GM12874 (cell line): ENCODE measurements around the gene SNRPB2.

ENCODE experiments used
- CTCF ChIP-seq: IDR thresholded peaks from 2 replicates; pipeline ENCODE4 v1.5.1; 2011; ENCODE audit warnings: low read depth, mild to moderate bottlenecking, control low read depth, low read length, moderate library complexity; ENCODE audit not compliant: insufficient read depth

Gene SNRPB2

GRCh38 chr20:16710781-16711180, 19.0 kb upstream of the SNRPB2 start:
- no peak for TF ChIP-seq CTCF

GRCh38 chr20:16711661-16712258, 18.1 kb upstream of the SNRPB2 start:
- no peak for TF ChIP-seq CTCF

DNA sequence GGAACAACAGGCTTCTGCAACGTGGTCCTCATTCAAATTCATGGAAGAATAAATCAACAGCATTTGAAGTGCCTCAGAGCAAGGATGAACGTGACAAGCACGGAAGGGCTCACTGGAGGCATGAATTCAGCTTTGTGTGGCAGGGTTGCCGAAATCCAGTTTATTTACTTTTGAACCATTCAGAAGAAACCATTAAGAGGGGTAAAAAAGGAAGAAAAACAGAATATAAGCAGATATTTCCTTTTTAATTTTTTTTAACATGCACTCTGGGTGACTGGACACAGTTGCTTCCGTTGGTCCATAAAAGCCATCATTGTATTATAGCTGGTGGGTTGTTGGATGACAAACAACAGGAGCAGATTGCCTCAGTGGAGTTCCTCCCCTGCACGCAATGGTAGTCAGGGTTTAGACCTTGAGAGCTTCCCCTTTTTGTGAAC, 17.3 kb upstream of the SNRPB2 start:
- TF ChIP-seq CTCF: no peak

DNA sequence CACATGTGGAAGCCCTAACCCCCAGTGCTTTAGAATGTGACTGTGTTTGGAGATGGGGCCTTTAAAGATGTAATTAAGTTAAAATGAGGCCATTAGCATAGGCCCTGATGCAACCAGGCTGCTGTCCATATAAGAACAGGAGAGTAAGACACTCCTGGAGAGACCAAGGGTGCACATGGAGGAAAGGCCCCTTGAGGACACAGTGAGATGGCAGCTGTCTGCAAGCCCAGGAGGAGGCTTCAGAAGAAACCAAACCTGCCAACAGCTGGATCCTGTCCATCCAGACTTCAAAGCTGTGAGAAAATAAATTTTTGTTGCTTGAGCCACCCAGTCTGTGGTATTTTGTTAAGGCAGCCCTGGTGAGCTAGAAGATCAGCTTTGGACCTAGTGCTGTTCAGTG, 16.8 kb upstream of the SNRPB2 start:
- no peak for TF ChIP-seq CTCF

GRCh38 chr20:16714242-16714641, 15.6 kb upstream of the SNRPB2 start:
- no peak for TF ChIP-seq CTCF

GRCh38 chr20:16714751-16715150, 15.1 kb upstream of the SNRPB2 start:
- no peak for TF ChIP-seq CTCF

DNA sequence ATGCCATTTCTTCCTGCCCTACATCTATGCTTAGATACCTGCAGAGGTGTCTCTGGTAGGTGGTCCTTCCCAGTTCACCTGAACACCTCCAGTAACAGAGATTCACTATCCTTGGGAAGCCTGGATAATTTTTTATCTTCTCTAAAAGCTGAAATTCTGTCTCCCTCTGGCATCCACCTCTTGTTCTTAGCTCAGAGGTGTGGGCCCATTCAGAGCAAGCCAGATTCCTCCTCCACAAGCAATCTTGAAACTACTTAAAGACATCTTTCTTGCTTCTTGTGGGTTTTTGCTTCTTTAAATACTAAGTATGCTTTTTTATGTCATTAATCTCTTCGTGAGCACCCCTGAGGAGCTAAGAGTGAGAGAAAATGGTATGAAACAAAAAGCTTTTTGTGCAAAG, 10.4 kb upstream of the SNRPB2 start:
- TF ChIP-seq CTCF: no peak
